ENCODE data around the gene ADH5.

DNA sequence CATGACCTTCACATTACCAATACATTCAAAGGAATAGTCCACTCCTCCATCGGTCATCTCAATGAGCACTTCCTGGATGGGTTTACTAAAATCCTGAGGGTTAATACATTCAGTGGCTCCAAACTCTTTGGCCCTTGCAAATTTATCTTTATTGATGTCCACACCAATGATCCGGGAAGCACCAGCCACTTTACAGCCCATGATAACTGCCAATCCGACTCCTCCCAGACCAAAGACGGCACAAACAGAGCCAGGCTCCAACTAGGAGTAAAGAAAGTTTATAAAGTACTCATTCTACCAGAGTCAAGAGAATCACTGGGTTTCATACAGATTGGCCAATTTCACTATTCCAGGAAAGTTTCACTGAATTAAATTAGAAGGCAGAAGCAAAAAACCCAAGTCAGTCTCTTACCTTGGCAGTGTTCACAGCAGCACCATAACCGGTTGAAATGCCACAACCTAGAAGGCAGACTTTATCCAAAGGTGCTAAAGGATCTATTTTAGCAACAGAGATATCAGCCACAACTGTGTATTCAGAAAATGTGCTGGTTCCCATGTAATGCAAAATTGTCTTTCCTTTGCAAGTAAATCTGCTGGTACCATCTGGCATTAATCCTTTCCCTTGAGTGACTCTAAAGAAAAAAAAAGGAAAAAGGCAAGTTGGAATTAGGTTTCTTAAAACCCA is 12.2 kb downstream of the ADH5 start:
- TF ChIP-seq EZH2phosphoT487 (IDR thresholded peaks at IDR 0.05; ENCODE audit: borderline replicate concordance) = no peak
- TF ChIP-seq, protein P1, sequence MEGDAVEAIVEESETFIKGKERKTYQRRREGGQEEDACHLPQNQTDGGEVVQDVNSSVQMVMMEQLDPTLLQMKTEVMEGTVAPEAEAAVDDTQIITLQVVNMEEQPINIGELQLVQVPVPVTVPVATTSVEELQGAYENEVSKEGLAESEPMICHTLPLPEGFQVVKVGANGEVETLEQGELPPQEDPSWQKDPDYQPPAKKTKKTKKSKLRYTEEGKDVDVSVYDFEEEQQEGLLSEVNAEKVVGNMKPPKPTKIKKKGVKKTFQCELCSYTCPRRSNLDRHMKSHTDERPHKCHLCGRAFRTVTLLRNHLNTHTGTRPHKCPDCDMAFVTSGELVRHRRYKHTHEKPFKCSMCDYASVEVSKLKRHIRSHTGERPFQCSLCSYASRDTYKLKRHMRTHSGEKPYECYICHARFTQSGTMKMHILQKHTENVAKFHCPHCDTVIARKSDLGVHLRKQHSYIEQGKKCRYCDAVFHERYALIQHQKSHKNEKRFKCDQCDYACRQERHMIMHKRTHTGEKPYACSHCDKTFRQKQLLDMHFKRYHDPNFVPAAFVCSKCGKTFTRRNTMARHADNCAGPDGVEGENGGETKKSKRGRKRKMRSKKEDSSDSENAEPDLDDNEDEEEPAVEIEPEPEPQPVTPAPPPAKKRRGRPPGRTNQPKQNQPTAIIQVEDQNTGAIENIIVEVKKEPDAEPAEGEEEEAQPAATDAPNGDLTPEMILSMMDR (IDR thresholded peaks at IDR 0.05 in 2 of 3, conservative IDR thresholded peaks at IDR 0.05 in 1 of 3; ENCODE audit: borderline replicate concordance in 1 of 3, insufficient read depth in 1 of 3, low read depth in 2 of 3, low read length in 2 of 3) = no peak
- TF ChIP-seq YY1 (IDR thresholded peaks at IDR 0.05; ENCODE audit: extremely low read depth, insufficient replicate concordance, low read depth, low read length) = no peak
- no peak for TF ChIP-seq RAD21 (IDR thresholded peaks at IDR 0.05; ENCODE audit: low read depth)
- TF ChIP-seq, protein P2, sequence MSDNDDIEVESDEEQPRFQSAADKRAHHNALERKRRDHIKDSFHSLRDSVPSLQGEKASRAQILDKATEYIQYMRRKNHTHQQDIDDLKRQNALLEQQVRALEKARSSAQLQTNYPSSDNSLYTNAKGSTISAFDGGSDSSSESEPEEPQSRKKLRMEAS (IDR thresholded peaks at IDR 0.05) = no peak

Measured in HCT116 (cell line).